Loucy (cell line): ENCODE measurements around the gene DGCR8.

ENCODE experiments used
- H2AFZ ChIP-seq: fragments of 200-600 bp; sonication (generic); 2 replicates; pipeline ENCODE4 v1.6.0; 2016; ENCODE audit warnings: antibody characterized with exemption, mild to moderate bottlenecking, low read length, moderate library complexity
- H3F3A ChIP-seq: fragments of 200-600 bp; 2 replicates; pipeline ENCODE4 v1.6.0; 2016; ENCODE audit warnings: antibody characterized with exemption, low read depth, mild to moderate bottlenecking
- H3K27me3 ChIP-seq: fragments of 200-600 bp; sonication (generic); 2 replicates; pipeline ENCODE4 v1.6.1; 2014; ENCODE audit warnings: low read length, mild to moderate bottlenecking; ENCODE audit not compliant: insufficient read depth, poor library complexity, severe bottlenecking
- H3K36me3 ChIP-seq: fragments of 200-600 bp; sonication (generic); 2 replicates; pipeline ENCODE4 v1.6.1; 2016; ENCODE audit warnings: low read length; ENCODE audit not compliant: insufficient read depth
- H3K4me1 ChIP-seq: fragments of 200-600 bp; sonication (generic); 2 replicates; pipeline ENCODE4 v1.5.1; 2014; ENCODE audit warnings: low read length, mild to moderate bottlenecking; ENCODE audit not compliant: insufficient read depth, poor library complexity, severe bottlenecking
- H3K4me2 ChIP-seq: fragments of 200-600 bp; sonication (generic); 2 replicates; pipeline ENCODE4 v1.6.0; 2014; ENCODE audit warnings: antibody characterized with exemption, low read length, low read depth, mild to moderate bottlenecking; ENCODE audit not compliant: poor library complexity, severe bottlenecking
- H3K4me3 ChIP-seq: fragments of 200-600 bp; sonication (generic); 2 replicates; pipeline ENCODE4 v1.5.1; 2014; ENCODE audit warnings: low read length, mild to moderate bottlenecking, mixed read lengths; ENCODE audit not compliant: poor library complexity, severe bottlenecking
- H3K79me2 ChIP-seq: fragments of 200-600 bp; sonication (generic); 2 replicates; pipeline ENCODE4 v1.6.1; 2014; ENCODE audit warnings: low read length; ENCODE audit not compliant: insufficient read depth
- H3K9ac ChIP-seq: fragments of 200-600 bp; sonication (generic); 2 replicates; pipeline ENCODE4 v1.6.0; 2014; ENCODE audit warnings: mild to moderate bottlenecking, low read depth, low read length, moderate library complexity; ENCODE audit not compliant: poor library complexity, severe bottlenecking
- H3K9me2 ChIP-seq: fragments of 200-600 bp; sonication (generic); replicated peaks from 2 replicates; pipeline ENCODE4 v1.6.1; 2016; ENCODE audit warnings: low read depth, low read length, mixed read lengths
- H3K9me3 ChIP-seq: fragments of 200-600 bp; sonication (generic); 2 replicates; pipeline ENCODE4 v1.6.1; 2014; ENCODE audit warnings: mild to moderate bottlenecking, antibody characterized with exemption, low read length, low read depth; ENCODE audit not compliant: insufficient read depth
- H4K20me1 ChIP-seq: fragments of 200-600 bp; sonication (generic); 2 replicates; pipeline ENCODE4 v1.6.0; 2014; ENCODE audit warnings: antibody characterized with exemption, low read length, mild to moderate bottlenecking; ENCODE audit not compliant: insufficient read depth, poor library complexity, severe bottlenecking
- CTCF ChIP-seq: fragments of 200-600 bp; sonication (generic); conservative IDR thresholded peaks from 2 replicates; pipeline ENCODE4 v1.5.1; 2014; ENCODE audit warnings: mild to moderate bottlenecking, antibody characterized with exemption, low read length
- EZH2phosphoT487 ChIP-seq: fragments of 200-600 bp; IDR thresholded peaks from 2 replicates; pipeline ENCODE4 v1.6.1; 2018; ENCODE audit warnings: antibody characterized with exemption, mild to moderate bottlenecking, moderate library complexity, borderline replicate concordance

The DGCR8 gene

GRCh38 chr22:20053407-20054033 is 26.5 kb upstream of the DGCR8 start:
- no peaks in the 10 kb centered on the region for H3K4me1 ChIP-seq
- no peaks in the 10 kb centered on the region for H3F3A ChIP-seq
- H3K4me2 ChIP-seq: no peak overlapping the region
- peaks cover 15% of the 10 kb centered on the region; the same call in 1 of the 2 replicates for H3K36me3 ChIP-seq
- no peaks in the 10 kb centered on the region for H3K9me3 ChIP-seq
- no peaks in the 10 kb centered on the region for H4K20me1 ChIP-seq
- no peaks in the 10 kb centered on the region for H3K27me3 ChIP-seq
- H3K9me2 ChIP-seq: no peaks in the 10 kb centered on the region
- no peak overlapping the region for H2AFZ ChIP-seq
- H3K79me2 ChIP-seq: no peaks in the 10 kb centered on the region
- no peak overlapping the region for H3K4me3 ChIP-seq
- H3K9ac ChIP-seq: no peak overlapping the region
- TF ChIP-seq CTCF (no peak), EZH2phosphoT487 (no peak)

- Histone ChIP-seq H3K4me2 (no peak overlapping the region), H3K36me3 (peaks cover 15% of the 10 kb centered on the region; the same call in 1 of the 2 replicates), H3F3A (no peaks in the 10 kb centered on the region), H3K9ac (no peak overlapping the region), H3K4me1 (no peaks in the 10 kb centered on the region), H3K9me2 (no peaks in the 10 kb centered on the region), H3K79me2 (no peaks in the 10 kb centered on the region), H3K4me3 (no peak overlapping the region), H4K20me1 (no peaks in the 10 kb centered on the region), H3K9me3 (no peaks in the 10 kb centered on the region), H2AFZ (no peak overlapping the region), H3K27me3 (no peaks in the 10 kb centered on the region)
- TF ChIP-seq EZH2phosphoT487: no peak
These were observed 26.0 kb upstream of the DGCR8 start for GRCh38 chr22:20054034-20054427.

- no peak overlapping the region for H3K4me3 ChIP-seq
- H3K9me3 ChIP-seq: no peaks in the 10 kb centered on the region
- TF ChIP-seq CTCF (no peak), EZH2phosphoT487 (no peak)
- H3K4me2 ChIP-seq: no peak overlapping the region
- H3K36me3 ChIP-seq: peaks cover 15% of the 10 kb centered on the region; the same call in 1 of the 2 replicates
- no peaks in the 10 kb centered on the region for H3K79me2 ChIP-seq
- H3K9ac ChIP-seq: no peak overlapping the region
- no peaks in the 10 kb centered on the region for H3F3A ChIP-seq
- H3K9me2 ChIP-seq: no peaks in the 10 kb centered on the region
- H3K27me3 ChIP-seq: no peaks in the 10 kb centered on the region
- H4K20me1 ChIP-seq: no peaks in the 10 kb centered on the region
- H3K4me1 ChIP-seq: no peaks in the 10 kb centered on the region
- no peak overlapping the region for H2AFZ ChIP-seq
These were observed 25.6 kb upstream of the DGCR8 start for GRCh38 chr22:20054485-20054884.

- TF ChIP-seq CTCF (no peak), EZH2phosphoT487 (no peak)
- Histone ChIP-seq H3K36me3 (peaks cover 15% of the 10 kb centered on the region; the same call in 1 of the 2 replicates), H3K9me2 (no peaks in the 10 kb centered on the region), H2AFZ (no peak overlapping the region), H3K27me3 (no peaks in the 10 kb centered on the region), H3K9ac (no peak overlapping the region), H3K4me1 (no peaks in the 10 kb centered on the region), H3K9me3 (no peaks in the 10 kb centered on the region), H4K20me1 (no peaks in the 10 kb centered on the region), H3K4me3 (no peak overlapping the region), H3K4me2 (no peak overlapping the region), H3F3A (no peaks in the 10 kb centered on the region), H3K79me2 (no peaks in the 10 kb centered on the region)
These were observed 24.9 kb upstream of the DGCR8 start for GRCh38 chr22:20055144-20055543.
